B cell (primary cell): Measurements from ENCODE around the gene GZMM. TPM values are rescaled to one million over a fixed set of nuclear protein-coding genes. Genes with fewer than 3 reads are reported as not detected.

Source experiments
- ATAC-seq: fragments of 200-7000 bp; cut with Tn5 transposase; one replicate; pipeline ENCODE4 v1.10.0; 2021; ENCODE audit warnings: low read depth, mild to moderate bottlenecking, moderate number of reproducible peaks, moderate library complexity
- CTCF ChIA-PET: fragments of 350-600 bp; sonication (Branson Sonifier 250); formaldehyde crosslinking; loops from one replicate; lab custom pipeline; 2021; ENCODE audit warnings: antibody characterized with exemption, inconsistent platforms; lab: Charles Lee
- POLR2A ChIA-PET: fragments of 350-600 bp; sonication (Branson Sonifier 250); formaldehyde crosslinking; loops from one replicate; lab custom pipeline; 2021; ENCODE audit warnings: antibody characterized with exemption; lab: Charles Lee
- DNase-seq: peaks from one replicate; pipeline ENCODE4 v3.0.0; 2013
- H2AFZ ChIP-seq: 2 replicates; pipeline ENCODE4 v1.6.1; 2012; ENCODE audit warnings: mild to moderate bottlenecking, low read depth, low read length; ENCODE audit not compliant: insufficient read depth, poor library complexity, severe bottlenecking
- H3K27ac ChIP-seq, 2 donors: 1 replicate in 1 of 2; 2 replicates in 1 of 2; pipeline ENCODE4 v1.5.1; 2012 to 2013; ENCODE audit warnings: low read length in 2 of 2, mild to moderate bottlenecking in 2 of 2, moderate library complexity in 1 of 2
- H3K27me3 ChIP-seq, 4 experiments: fragments of 200-600 bp in 1 of 4; sonication (generic) in 1 of 4; replicated peaks in 1 of 4; 1 replicate in 2 of 4; 2 replicates in 2 of 4; pipeline versions ENCODE4 v1.6.1 to v1.7.0; 2013 to 2016; ENCODE audit warnings: low read length in 3 of 4, mild to moderate bottlenecking in 2 of 4, mixed read lengths in 1 of 4, moderate library complexity in 1 of 4; ENCODE audit not compliant: insufficient read depth in 4 of 4, control insufficient read depth in 3 of 4; ENCODE audit errors: control extremely low read depth in 1 of 4
- H3K36me3 ChIP-seq, 2 experiments: replicated peaks in 1 of 2; 1 replicate in 1 of 2; 2 replicates in 1 of 2; pipeline versions ENCODE4 v1.6.1 to v1.7.1; 2013; ENCODE audit warnings: low read length in 1 of 2; ENCODE audit not compliant: insufficient read depth in 2 of 2, control insufficient read depth in 1 of 2; ENCODE audit errors: control extremely low read depth in 1 of 2, extremely low read depth in 1 of 2
- H3K4me1 ChIP-seq, 2 donors: fragments of 200-600 bp in 1 of 2; sonication (generic) in 1 of 2; 1 replicate in 1 of 2; 2 replicates in 1 of 2; pipeline versions ENCODE4 v1.5.1 to v1.6.1; 2013 to 2017; ENCODE audit warnings: low read length in 2 of 2; ENCODE audit not compliant: control insufficient read depth in 2 of 2, insufficient read depth in 2 of 2
- H3K4me2 ChIP-seq: replicated peaks from 2 replicates; pipeline ENCODE3; 2012; ENCODE audit warnings: mild to moderate bottlenecking, low read depth, low read length; ENCODE audit not compliant: poor library complexity, severe bottlenecking
- H3K4me3 ChIP-seq, 5 experiments: fragments of 200-600 bp in 1 of 5; sonication (generic) in 1 of 5; 1 replicate in 3 of 5; 2 replicates in 2 of 5; pipeline versions ENCODE4 v1.5.1 to v1.7.0; 2011 to 2016; ENCODE audit warnings: low read length in 4 of 5, mild to moderate bottlenecking in 4 of 5, low read depth in 2 of 5, control low read depth in 1 of 5, moderate library complexity in 1 of 5; ENCODE audit not compliant: insufficient read depth in 1 of 5; ENCODE audit errors: control extremely low read depth in 1 of 5, extremely low read depth in 1 of 5
- H3K79me2 ChIP-seq: fragments of 200-600 bp; sonication (generic); one replicate; pipeline ENCODE4 v1.6.0; 2016; ENCODE audit warnings: low read length; ENCODE audit not compliant: control insufficient read depth, insufficient read depth
- H3K9ac ChIP-seq: fragments of 200-600 bp; sonication (generic); 2 replicates; pipeline ENCODE4 v1.6.1; 2017; ENCODE audit warnings: mild to moderate bottlenecking, low read length, moderate library complexity
- H3K9me3 ChIP-seq, 3 donors: one replicate each; pipeline versions ENCODE4 v1.6.1 to v1.7.1; 2013; ENCODE audit warnings: low read length in 2 of 3; ENCODE audit not compliant: control insufficient read depth in 2 of 3, insufficient read depth in 1 of 3; ENCODE audit errors: control extremely low read depth in 1 of 3
- H4K20me1 ChIP-seq: 2 replicates; pipeline ENCODE4 v1.6.0; 2012; ENCODE audit warnings: mild to moderate bottlenecking, low read length; ENCODE audit not compliant: insufficient read depth, control insufficient read depth, poor library complexity, severe bottlenecking
- H3K27ac Mint-ChIP-seq: one replicate; pipeline ENCODE4 v1.8.0; 2021; ENCODE audit warnings: mixed read lengths
- H3K27me3 Mint-ChIP-seq: one replicate; pipeline ENCODE4 v1.8.0; 2021; ENCODE audit warnings: mixed read lengths
- H3K4me1 Mint-ChIP-seq: one replicate; pipeline ENCODE4 v1.8.0; 2021; ENCODE audit warnings: mixed read lengths
- H3K4me3 Mint-ChIP-seq: one replicate; pipeline ENCODE4 v1.8.0; 2021; ENCODE audit warnings: mixed read lengths
- H3K9me3 Mint-ChIP-seq: one replicate; pipeline ENCODE4 v1.8.0; 2022; ENCODE audit warnings: mixed read lengths; ENCODE audit not compliant: insufficient read depth
- CTCF ChIP-seq: fragments of 200-600 bp; IDR thresholded peaks from one replicate; pipeline ENCODE4 v1.8.0; 2022; ENCODE audit warnings: antibody characterized with exemption, mild to moderate bottlenecking
- EZH2 ChIP-seq: IDR thresholded peaks from 2 replicates; pipeline ENCODE4 v1.6.1; 2012; ENCODE audit warnings: borderline replicate concordance, low read depth, mild to moderate bottlenecking, moderate library complexity, low read length; ENCODE audit not compliant: insufficient read depth, poor library complexity, severe bottlenecking
- WGBS: methylation state at CpG from one replicate; pipeline ENCODE4 v1.1.5; 2013; ENCODE audit warnings: missing lambda C conversion rate; ENCODE audit not compliant: insufficient coverage; 5-methylcytosine and 5-hydroxymethylcytosine counted together
- intact Hi-C: fragments of 100-400 bp; cut with micrococcal nuclease; formaldehyde crosslinking; loops from one replicate; pipeline ENCODE4 v1.10.0; 2022
- polyA plus RNA-seq: library from polyadenylated mRNA; depleted of rRNA; stranded (reverse); fragments of >200 nt; gene quantifications from 2 replicates; pipeline ENCODE4 v1.2.3, GENCODE V29; 2012
- total RNA-seq, 2 donors: library from RNA; stranded (reverse); fragments of 120-200 nt in 1 of 2; gene quantifications; 1 replicate in 1 of 2; 2 replicates in 1 of 2; pipeline versions ENCODE4 v1.2.3 to v1.2.4, GENCODE V29; 2013 to 2022

Gene GZMM
- total and polyA plus RNA-seq, 2 donors (not counting 1 experiment from before 2014, with no cell fraction given) = 2.1 TPM; not detected in 1

- Histone ChIP-seq H3K4me2 (no peak overlapping the region), H3K9ac (no peak overlapping the region), H4K20me1 (no peaks in the 10 kb centered on the region), H2AFZ (no peak overlapping the region), H3K4me3 (no peak overlapping the region), H3K27me3 (peaks cover 0 to 44% (median 16%) of the 10 kb centered on the region in 4 experiments), H3K27ac (no peak overlapping the region), H3K36me3 (no peaks in the 10 kb centered on the region), H3K9me3 (peaks cover 0 to 17% (median 0%) of the 10 kb centered on the region in 3 donors), H3K79me2 (no peaks in the 10 kb centered on the region), H3K4me1 (peaks cover 17% of the 10 kb centered on the region in 2 donors)
- Mint-ChIP-seq H3K9me3 (no peaks in the 10 kb centered on the region), H3K4me1 (peaks cover 15% of the 10 kb centered on the region), H3K4me3 (no peak overlapping the region), H3K27ac (no peak overlapping the region), H3K27me3 (peaks cover 18% of the 10 kb centered on the region)
- TF ChIP-seq EZH2 (no peak), CTCF (no peak)
- DNase-seq (no peak), ATAC-seq (no peak)
- ChIA-PET POLR2A (no interaction called here), CTCF (no interaction called here)
- intact Hi-C loops = no loop called here
- 87% methylated on average over 17 of the region's 19 CpGs for WGBS
Measured at GRCh38 chr19:592101-592500, 48.2 kb downstream of the GZMM start.

- ChIA-PET CTCF (no interaction called here), POLR2A (no interaction called here)
- H3K27me3 Mint-ChIP-seq = peaks cover 16% of the 10 kb centered on the region
- no peak overlapping the region for H3K9ac ChIP-seq
- no peak for TF ChIP-seq CTCF
- TF ChIP-seq EZH2 = no peak
- H4K20me1 ChIP-seq = no peaks in the 10 kb centered on the region
- DNase-seq (no peak), ATAC-seq (no peak)
- no peak overlapping the region for H3K27ac ChIP-seq
- H3K27ac Mint-ChIP-seq = peak overlapping the region; percentile 15
- intact Hi-C loops = no loop called here
- no peak overlapping the region for H3K4me3 ChIP-seq
- H3K27me3 ChIP-seq = peaks cover 0 to 36% (median 14%) of the 10 kb centered on the region in 4 experiments
- H3K4me3 Mint-ChIP-seq = no peak overlapping the region
- no peak overlapping the region for H3K4me2 ChIP-seq
- no peak overlapping the region for H2AFZ ChIP-seq
- 87% methylated on average over 18 of the region's 18 CpGs for WGBS
- H3K36me3 ChIP-seq = no peaks in the 10 kb centered on the region
- peaks cover 13 to 16% of the 10 kb centered on the region in 2 donors for H3K4me1 ChIP-seq
- peaks cover 13% of the 10 kb centered on the region for H3K4me1 Mint-ChIP-seq
- H3K9me3 ChIP-seq = peaks cover 0 to 26% (median 0%) of the 10 kb centered on the region in 3 donors
- no peaks in the 10 kb centered on the region for H3K79me2 ChIP-seq
- no peaks in the 10 kb centered on the region for H3K9me3 Mint-ChIP-seq
Measured at GRCh38 chr19:593055-593454, 49.2 kb downstream of the GZMM start.
